GM19043 (cell line): ENCODE measurements around the gene CXorf65.

Experiments
- ATAC-seq: cut with Tn5 transposase; IDR thresholded peaks from one replicate; pipeline ENCODE4 v1.9.1; 2021; ENCODE audit warnings: low read depth; ENCODE audit not compliant: unreplicated experiment

The CXorf65 gene

GRCh38 chrX:71107762-71108360 lies 1.3 kb upstream of the CXorf65 start:
- no peak for ATAC-seq

GRCh38 chrX:71107245-71107644 lies 705 bp upstream of the CXorf65 start:
- ATAC-seq, result no peak

GRCh38 chrX:71105628-71106027 lies 912 bp downstream of the CXorf65 start:
- no peak for ATAC-seq

- ATAC-seq, result no peak
Measured at GRCh38 chrX:71103110-71103983, 3.2 kb downstream of the CXorf65 start.

GRCh38 chrX:71102292-71102691 lies 4.2 kb downstream of the CXorf65 start:
- no peak for ATAC-seq

- no peak for ATAC-seq
Measured at GRCh38 chrX:71100581-71101505, 5.7 kb downstream of the CXorf65 start.

GRCh38 chrX:71099736-71100135 lies 6.8 kb downstream of the CXorf65 start:
- no peak for ATAC-seq

GRCh38 chrX:71098951-71099506 lies 7.5 kb downstream of the CXorf65 start:
- ATAC-seq, result no peak

- no peak for ATAC-seq
Measured at GRCh38 chrX:71098302-71098701, 8.2 kb downstream of the CXorf65 start.

- no peak for ATAC-seq
Measured at GRCh38 chrX:71096760-71097032, 9.8 kb downstream of the CXorf65 start.

- ATAC-seq, result peak; percentile 19
Measured at GRCh38 chrX:71095981-71096759, 10.4 kb downstream of the CXorf65 start.

GRCh38 chrX:71095555-71095980 lies 11.0 kb downstream of the CXorf65 start, which contains the start of gene FOXO4:
Gene FOXO4, plus strand, starts transcription at chrX:71095851. Its CDS starts 678 bp downstream, at chrX:71096529.
- ATAC-seq, result peak; percentile 92

GRCh38 chrX:71095033-71095432 lies 11.5 kb downstream of the CXorf65 start:
- ATAC-seq, result no peak

- ATAC-seq, result no peak
Measured at GRCh38 chrX:71091263-71091662, 15.3 kb downstream of the CXorf65 start.

- ATAC-seq, result no peak
Measured at GRCh38 chrX:71085900-71086299, 20.6 kb downstream of the CXorf65 start.

GRCh38 chrX:71082822-71083221 lies 23.7 kb downstream of the CXorf65 start:
- no peak for ATAC-seq

- no peak for ATAC-seq
Measured at GRCh38 chrX:71082124-71082647, 24.4 kb downstream of the CXorf65 start.

- no peak for ATAC-seq
Measured at GRCh38 chrX:71081330-71082123, 25.0 kb downstream of the CXorf65 start.

GRCh38 chrX:71070531-71070930 lies 36.0 kb downstream of the CXorf65 start:
- no peak for ATAC-seq
